Parathyroid adenoma (tissue), 2 donors: ENCODE data around the gene CERK.

Experiments
- H2AFZ ChIP-seq: fragments of 300-600 bp; sonication (generic); one replicate; pipeline ENCODE4 v1.7.0; 2017; ENCODE audit warnings: antibody characterized with exemption, mild to moderate bottlenecking
- H3K27ac ChIP-seq: fragments of 300-600 bp; sonication (generic); one replicate; pipeline ENCODE4 v1.7.0; 2017
- H3K27me3 ChIP-seq: fragments of 300-600 bp; sonication (generic); one replicate; pipeline ENCODE4 v1.7.0; 2017; ENCODE audit warnings: low read length; ENCODE audit not compliant: control insufficient read depth, insufficient read depth
- H3K36me3 ChIP-seq: fragments of 300-600 bp; sonication (generic); one replicate; pipeline ENCODE4 v1.7.0; 2017; ENCODE audit warnings: low read length; ENCODE audit not compliant: control insufficient read depth, insufficient read depth
- H3K4me1 ChIP-seq: fragments of 300-600 bp; sonication (generic); one replicate; pipeline ENCODE4 v1.7.0; 2017; ENCODE audit warnings: control low read depth
- H3K4me2 ChIP-seq: fragments of 300-600 bp; sonication (generic); one replicate; pipeline ENCODE4 v1.7.0; 2017; ENCODE audit warnings: low read length
- H3K4me3 ChIP-seq: fragments of 300-600 bp; sonication (generic); one replicate; pipeline ENCODE4 v1.7.0; 2017; ENCODE audit warnings: low read depth, low read length
- H3K79me2 ChIP-seq: fragments of 300-600 bp; sonication (generic); one replicate; pipeline ENCODE4 v1.7.0; 2017; ENCODE audit warnings: control low read depth
- H3K9ac ChIP-seq: fragments of 300-600 bp; sonication (generic); one replicate; pipeline ENCODE4 v1.7.0; 2017; ENCODE audit warnings: mild to moderate bottlenecking
- H3K9me3 ChIP-seq: fragments of 300-600 bp; sonication (generic); one replicate; pipeline ENCODE4 v1.7.0; 2017; ENCODE audit warnings: low read length; ENCODE audit not compliant: control insufficient read depth
- CTCF ChIP-seq: fragments of 300-600 bp; sonication (generic); IDR thresholded peaks from one replicate; pipeline ENCODE4 v1.7.0; 2017; ENCODE audit warnings: antibody characterized with exemption, mild to moderate bottlenecking
- donor health status: primary hyperparathyroidism.

CERK gene

GRCh38 chr22:46750863-46751443 is 12.9 kb upstream of the CERK start:
- Histone ChIP-seq H3K4me1 (no peaks in the 10 kb centered on the region), H2AFZ (no peak overlapping the region), H3K9ac (no peak overlapping the region), H3K4me2 (no peak overlapping the region), H3K27ac (no peak overlapping the region), H3K79me2 (no peaks in the 10 kb centered on the region), H3K36me3 (no peaks in the 10 kb centered on the region), H3K9me3 (no peaks in the 10 kb centered on the region), H3K27me3 (no peaks in the 10 kb centered on the region), H3K4me3 (no peak overlapping the region)
- no peak for TF ChIP-seq CTCF

- no peaks in the 10 kb centered on the region for H3K4me1 ChIP-seq
- H3K4me2 ChIP-seq = no peak overlapping the region
- H3K9me3 ChIP-seq = no peaks in the 10 kb centered on the region
- TF ChIP-seq CTCF = no peak
- no peaks in the 10 kb centered on the region for H3K79me2 ChIP-seq
- H3K4me3 ChIP-seq = no peak overlapping the region
- H3K36me3 ChIP-seq = no peaks in the 10 kb centered on the region
- H3K9ac ChIP-seq = no peak overlapping the region
- H2AFZ ChIP-seq = no peak overlapping the region
- H3K27me3 ChIP-seq = no peaks in the 10 kb centered on the region
- H3K27ac ChIP-seq = no peak overlapping the region
Measured at GRCh38 chr22:46750530-46750800, 12.4 kb upstream of the CERK start.

GRCh38 chr22:46749682-46750529 is 11.9 kb upstream of the CERK start:
- Histone ChIP-seq H3K9ac (no peak overlapping the region), H3K27ac (no peak overlapping the region), H3K4me1 (no peaks in the 10 kb centered on the region)

GRCh38 chr22:46748908-46749675 is 11.0 kb upstream of the CERK start:
- TF ChIP-seq CTCF = no peak
- H3K27me3 ChIP-seq = no peaks in the 10 kb centered on the region
- no peaks in the 10 kb centered on the region for H3K79me2 ChIP-seq
- peak overlapping the region; percentile 36 for H3K27ac ChIP-seq
- no peak overlapping the region for H3K4me2 ChIP-seq
- no peaks in the 10 kb centered on the region for H3K9me3 ChIP-seq
- H3K4me1 ChIP-seq = no peaks in the 10 kb centered on the region
- H2AFZ ChIP-seq = no peak overlapping the region
- H3K9ac ChIP-seq = no peak overlapping the region
- no peak overlapping the region for H3K4me3 ChIP-seq
- no peaks in the 10 kb centered on the region for H3K36me3 ChIP-seq

More at GRCh38 chr22:46749682-46750529, 11.9 kb upstream of the CERK start:
- Histone ChIP-seq H2AFZ (no peak overlapping the region), H3K4me2 (no peak overlapping the region), H3K79me2 (no peaks in the 10 kb centered on the region), H3K4me3 (no peak overlapping the region), H3K9me3 (no peaks in the 10 kb centered on the region), H3K36me3 (no peaks in the 10 kb centered on the region), H3K27me3 (no peaks in the 10 kb centered on the region)
- TF ChIP-seq CTCF = no peak
